Smooth muscle cell of bladder (primary cell): Measurements from ENCODE around the gene LCE4A. TPM values are rescaled to one million over a fixed set of nuclear protein-coding genes. Genes with fewer than 3 reads are reported as not detected.

ENCODE experiments used
- total RNA-seq: library from RNA; depleted of rRNA; stranded (reverse); fragments of >200 nt; gene quantifications from 2 replicates; pipeline ENCODE4 v1.2.3, GENCODE V29; 2014

LCE4A gene, protein sequence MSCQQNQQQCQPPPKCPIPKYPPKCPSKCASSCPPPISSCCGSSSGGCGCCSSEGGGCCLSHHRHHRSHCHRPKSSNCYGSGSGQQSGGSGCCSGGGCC
- total RNA-seq: not detected in 2 replicates

DNA sequence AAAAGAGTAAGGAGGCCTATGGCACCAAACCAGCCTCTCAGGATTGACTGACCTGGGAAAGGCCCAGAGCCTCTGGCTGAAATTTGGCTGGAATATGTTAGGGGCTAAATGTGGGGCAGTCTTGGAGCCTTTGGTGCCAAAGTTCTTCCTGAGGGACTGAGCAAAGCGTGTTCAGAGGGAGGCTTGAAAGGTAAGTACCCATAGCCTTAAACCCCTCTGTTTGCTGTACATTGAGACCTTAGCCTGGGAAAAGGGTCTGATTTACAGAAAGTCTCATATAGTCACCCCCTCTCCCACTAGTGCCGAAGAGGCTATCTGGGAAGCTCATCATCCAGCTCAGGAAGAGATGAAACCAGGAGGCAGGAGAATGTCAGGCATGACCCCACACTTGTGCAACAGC is at the start of gene LCE4A:
Gene LCE4A, plus strand, starts transcription at position 301 of the 400 bp plus-strand sequence. CDS start 916 bp downstream, outside the sequence.

DNA sequence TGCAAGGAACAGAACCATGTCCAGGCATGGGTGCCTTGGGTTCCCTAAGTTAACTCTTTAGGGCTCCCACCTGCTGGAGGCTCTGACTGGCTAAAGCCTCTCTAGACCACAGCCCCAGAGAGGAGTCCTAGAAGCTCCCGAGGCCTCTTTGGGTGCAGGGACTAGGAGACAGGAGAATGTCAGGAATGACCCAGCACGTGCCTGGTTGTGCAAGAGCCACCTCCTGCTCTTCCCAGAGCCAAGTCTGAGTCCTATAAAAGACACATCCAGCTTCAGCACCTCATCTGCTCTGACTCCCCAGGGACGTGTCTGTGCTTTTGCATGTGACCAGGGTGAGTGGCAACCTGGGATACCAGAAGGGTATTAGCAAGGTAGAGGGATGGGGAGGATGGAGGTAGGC is 44.9 kb upstream of the LCE4A start, which contains the start of gene LCE2D:
Gene LCE2D, plus strand, starts transcription at position 283 of the 400 bp plus-strand sequence. CDS start 726 bp downstream, outside the sequence.

DNA sequence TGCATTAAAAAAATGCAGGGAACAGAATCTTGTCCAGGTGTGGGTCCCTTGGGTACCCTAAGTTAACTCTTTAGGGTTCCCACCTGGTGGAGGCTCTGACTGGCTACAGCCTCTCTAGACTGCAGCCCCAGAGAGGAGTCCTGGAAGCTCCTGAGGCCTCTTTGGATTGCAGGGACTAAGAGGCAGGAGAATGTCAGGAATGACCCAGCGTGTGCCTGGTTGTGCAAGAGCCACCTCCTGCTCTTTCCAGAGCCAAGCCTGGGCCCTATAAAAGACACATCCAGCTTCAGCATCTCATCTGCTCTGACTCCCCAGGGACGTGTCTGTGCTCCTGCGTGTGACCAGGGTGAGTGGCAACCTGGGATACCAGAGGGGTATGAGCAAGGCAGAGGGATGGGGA is 33.0 kb upstream of the LCE4A start, which contains the start of gene LCE2C:
Gene LCE2C, plus strand, starts transcription at position 297 of the 400 bp plus-strand sequence. CDS start 737 bp downstream, outside the sequence.

DNA sequence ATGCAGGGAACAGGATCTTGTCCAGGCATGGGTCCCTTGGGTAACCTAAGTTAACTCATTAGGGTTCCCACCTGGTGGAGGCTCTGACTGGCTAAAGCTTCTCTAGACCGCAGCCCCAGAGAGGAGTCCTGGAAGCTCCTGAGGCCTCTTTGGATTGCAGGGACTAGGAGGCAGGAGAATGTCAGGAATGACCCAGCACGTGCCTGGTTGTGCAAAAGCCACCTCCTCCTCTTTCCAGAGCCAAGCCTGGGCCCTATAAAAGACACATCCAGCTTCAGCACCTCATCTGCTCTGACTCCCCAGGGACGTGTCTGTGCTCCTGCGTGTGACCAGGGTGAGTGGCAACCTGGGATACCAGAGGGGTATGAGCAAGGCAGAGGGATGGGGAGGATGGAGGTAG is 22.1 kb upstream of the LCE4A start, which contains the start of gene LCE2B:
Gene LCE2B, plus strand, starts transcription at position 301 of the 400 bp plus-strand sequence. CDS start 721 bp downstream, outside the sequence.

DNA sequence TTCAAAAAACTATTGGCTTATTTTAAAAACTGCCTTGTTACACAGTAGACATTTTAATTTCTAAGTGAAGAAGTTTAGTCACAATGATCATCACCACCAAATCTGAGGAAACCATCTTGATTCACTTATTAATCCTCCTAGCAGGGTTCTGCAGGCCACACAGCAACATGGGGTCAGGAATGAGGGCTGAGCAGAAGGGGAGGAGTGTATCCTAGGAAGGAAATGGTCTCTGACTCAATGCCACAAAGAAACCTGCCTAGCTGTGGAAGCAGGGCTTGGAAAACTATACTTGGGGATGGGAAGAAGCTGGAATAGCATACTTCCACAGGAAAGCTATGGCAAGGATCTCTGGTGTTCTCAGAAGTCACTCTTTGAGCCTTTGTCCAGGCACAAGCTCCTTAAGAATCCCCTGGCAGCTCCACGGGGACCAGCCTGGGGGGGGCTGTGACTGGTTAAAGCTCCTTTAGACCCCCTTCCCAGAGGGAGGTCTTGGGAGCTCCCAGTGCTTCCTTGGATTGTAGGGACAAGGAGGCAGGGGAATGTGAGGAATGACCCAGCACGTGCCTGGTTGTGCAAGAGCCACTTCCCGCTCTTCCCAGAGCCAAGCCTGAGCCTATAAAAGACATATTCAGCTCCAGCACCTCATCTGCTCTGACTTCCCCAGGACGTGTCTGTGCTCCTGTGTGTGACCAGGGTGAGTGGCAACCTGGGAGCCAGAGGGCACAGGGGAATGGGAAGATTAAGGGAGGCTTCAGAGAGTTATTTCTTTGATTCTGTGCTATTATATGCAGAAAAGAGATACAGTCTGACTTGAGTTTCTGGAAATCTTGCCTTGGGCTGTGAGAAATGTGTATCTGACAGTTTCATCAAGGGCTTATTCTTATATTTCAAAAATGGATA is 10.0 kb upstream of the LCE4A start, which contains the start of gene LCE2A:
Gene LCE2A, plus strand, starts transcription at position 645 of the 900 bp plus-strand sequence. CDS start 557 bp downstream, outside the sequence.

DNA sequence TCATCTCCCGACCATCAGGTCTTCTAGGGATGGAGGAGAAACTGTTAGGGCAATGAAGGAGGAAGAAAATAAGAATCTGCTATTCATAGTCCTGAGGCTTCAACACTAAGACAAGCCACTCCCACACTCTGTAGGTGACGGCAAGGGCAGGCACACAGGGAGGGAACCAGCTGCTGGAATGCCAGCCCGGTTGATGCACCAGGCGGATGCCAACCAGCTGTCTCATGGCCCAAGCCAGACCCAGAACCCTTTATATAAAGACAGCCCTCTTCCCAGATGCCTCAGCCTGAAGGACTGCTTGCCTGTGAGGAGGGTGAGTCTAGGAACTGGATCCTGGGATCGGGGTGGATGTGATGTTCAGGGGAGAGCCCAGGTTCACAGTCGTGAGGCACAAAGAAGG is 49.8 kb downstream of the LCE4A start, which contains the start of gene KPRP:
Gene KPRP, plus strand, starts transcription at position 279 of the 400 bp plus-strand sequence. CDS start 1,564 bp downstream, outside the sequence.

Other genes starting within 250 kb of the LCE4A start
- not detected in 2 replicates for gene LCE5A, start 197.4 kb upstream of the LCE4A start, total RNA-seq
- gene CRCT1, start 193.7 kb upstream of the LCE4A start, total RNA-seq: not detected in 2 replicates
- not detected in 2 replicates for gene LCE3E, start 141.4 kb upstream of the LCE4A start, total RNA-seq
- not detected in 2 replicates for gene LCE3D, start 127.6 kb upstream of the LCE4A start, total RNA-seq
- not detected in 2 replicates for gene LCE3C, start 107.9 kb upstream of the LCE4A start, total RNA-seq
- gene LCE3B, start 94.3 kb upstream of the LCE4A start, total RNA-seq: not detected in 2 replicates
- gene LCE3A, start 85.1 kb upstream of the LCE4A start, total RNA-seq: not detected in 2 replicates
- gene LCE2D, start 44.8 kb upstream of the LCE4A start, total RNA-seq: not detected in 2 replicates
- not detected in 2 replicates for gene LCE2C, start 32.9 kb upstream of the LCE4A start, total RNA-seq
- not detected in 2 replicates for gene LCE2B, start 22.0 kb upstream of the LCE4A start, total RNA-seq
- not detected in 2 replicates for gene LCE2A, start 9.8 kb upstream of the LCE4A start, total RNA-seq
- gene KPRP, start 49.9 kb downstream of the LCE4A start, total RNA-seq: not detected in 2 replicates
- gene LCE1F, start 67.0 kb downstream of the LCE4A start, total RNA-seq: not detected in 2 replicates
- not detected in 2 replicates for gene LCE1E, start 78.1 kb downstream of the LCE4A start, total RNA-seq
- gene LCE1D, start 88.6 kb downstream of the LCE4A start, total RNA-seq: not detected in 2 replicates
- not detected in 2 replicates for gene LCE1C, start 98.5 kb downstream of the LCE4A start, total RNA-seq
- not detected in 2 replicates for gene LCE1B, start 103.8 kb downstream of the LCE4A start, total RNA-seq
- gene LCE1A, start 119.3 kb downstream of the LCE4A start, total RNA-seq: not detected in 2 replicates
- gene LCE6A, start 134.7 kb downstream of the LCE4A start, total RNA-seq: not detected in 2 replicates
- not detected in 2 replicates for gene LCE7A, start 151.8 kb downstream of the LCE4A start, total RNA-seq
- gene SMCP, start 170.2 kb downstream of the LCE4A start, total RNA-seq: not detected in 2 replicates
- gene IVL, start 200.4 kb downstream of the LCE4A start, total RNA-seq: not detected in 2 replicates
- not detected in 2 replicates for gene SPRR5, start 239.0 kb downstream of the LCE4A start, total RNA-seq